Loucy (cell line): ENCODE data around the gene ST8SIA3.

Experiments
- H2AFZ ChIP-seq: fragments of 200-600 bp; sonication (generic); 2 replicates; pipeline ENCODE4 v1.6.0; 2016; ENCODE audit warnings: antibody characterized with exemption, mild to moderate bottlenecking, low read length, moderate library complexity
- H3F3A ChIP-seq: fragments of 200-600 bp; 2 replicates; pipeline ENCODE4 v1.6.0; 2016; ENCODE audit warnings: antibody characterized with exemption, low read depth, mild to moderate bottlenecking
- H3K27me3 ChIP-seq: fragments of 200-600 bp; sonication (generic); 2 replicates; pipeline ENCODE4 v1.6.1; 2014; ENCODE audit warnings: low read length, mild to moderate bottlenecking; ENCODE audit not compliant: insufficient read depth, poor library complexity, severe bottlenecking
- H3K36me3 ChIP-seq: fragments of 200-600 bp; sonication (generic); 2 replicates; pipeline ENCODE4 v1.6.1; 2016; ENCODE audit warnings: low read length; ENCODE audit not compliant: insufficient read depth
- H3K4me1 ChIP-seq: fragments of 200-600 bp; sonication (generic); 2 replicates; pipeline ENCODE4 v1.5.1; 2014; ENCODE audit warnings: low read length, mild to moderate bottlenecking; ENCODE audit not compliant: insufficient read depth, poor library complexity, severe bottlenecking
- H3K4me2 ChIP-seq: fragments of 200-600 bp; sonication (generic); 2 replicates; pipeline ENCODE4 v1.6.0; 2014; ENCODE audit warnings: antibody characterized with exemption, low read length, low read depth, mild to moderate bottlenecking; ENCODE audit not compliant: poor library complexity, severe bottlenecking
- H3K4me3 ChIP-seq: fragments of 200-600 bp; sonication (generic); 2 replicates; pipeline ENCODE4 v1.5.1; 2014; ENCODE audit warnings: low read length, mild to moderate bottlenecking, mixed read lengths; ENCODE audit not compliant: poor library complexity, severe bottlenecking
- H3K79me2 ChIP-seq: fragments of 200-600 bp; sonication (generic); 2 replicates; pipeline ENCODE4 v1.6.1; 2014; ENCODE audit warnings: low read length; ENCODE audit not compliant: insufficient read depth
- H3K9ac ChIP-seq: fragments of 200-600 bp; sonication (generic); 2 replicates; pipeline ENCODE4 v1.6.0; 2014; ENCODE audit warnings: mild to moderate bottlenecking, low read depth, low read length, moderate library complexity; ENCODE audit not compliant: poor library complexity, severe bottlenecking
- H3K9me2 ChIP-seq: fragments of 200-600 bp; sonication (generic); replicated peaks from 2 replicates; pipeline ENCODE4 v1.6.1; 2016; ENCODE audit warnings: low read depth, low read length, mixed read lengths
- H3K9me3 ChIP-seq: fragments of 200-600 bp; sonication (generic); 2 replicates; pipeline ENCODE4 v1.6.1; 2014; ENCODE audit warnings: mild to moderate bottlenecking, antibody characterized with exemption, low read length, low read depth; ENCODE audit not compliant: insufficient read depth
- H4K20me1 ChIP-seq: fragments of 200-600 bp; sonication (generic); 2 replicates; pipeline ENCODE4 v1.6.0; 2014; ENCODE audit warnings: antibody characterized with exemption, low read length, mild to moderate bottlenecking; ENCODE audit not compliant: insufficient read depth, poor library complexity, severe bottlenecking
- CTCF ChIP-seq: fragments of 200-600 bp; sonication (generic); conservative IDR thresholded peaks from 2 replicates; pipeline ENCODE4 v1.5.1; 2014; ENCODE audit warnings: mild to moderate bottlenecking, antibody characterized with exemption, low read length
- EZH2phosphoT487 ChIP-seq: fragments of 200-600 bp; IDR thresholded peaks from 2 replicates; pipeline ENCODE4 v1.6.1; 2018; ENCODE audit warnings: antibody characterized with exemption, mild to moderate bottlenecking, moderate library complexity, borderline replicate concordance

Gene ST8SIA3

GRCh38 chr18:57320603-57321002 lies 31.8 kb upstream of the ST8SIA3 start:
- Histone ChIP-seq H3K4me3 (no peak overlapping the region), H4K20me1 (no peaks in the 10 kb centered on the region), H2AFZ (no peak overlapping the region), H3K4me2 (no peak overlapping the region), H3K27me3 (no peaks in the 10 kb centered on the region), H3K9me2 (no peaks in the 10 kb centered on the region), H3F3A (no peaks in the 10 kb centered on the region), H3K4me1 (no peaks in the 10 kb centered on the region), H3K79me2 (no peaks in the 10 kb centered on the region), H3K36me3 (no peaks in the 10 kb centered on the region), H3K9ac (no peak overlapping the region), H3K9me3 (no peaks in the 10 kb centered on the region)
- no peak for TF ChIP-seq CTCF
- TF ChIP-seq EZH2phosphoT487 = no peak

- Histone ChIP-seq H3K4me2 (no peak overlapping the region), H3K9me3 (no peaks in the 10 kb centered on the region), H3K4me1 (no peaks in the 10 kb centered on the region), H3F3A (no peaks in the 10 kb centered on the region), H3K79me2 (no peaks in the 10 kb centered on the region), H3K36me3 (no peaks in the 10 kb centered on the region), H2AFZ (no peak overlapping the region), H3K9me2 (no peaks in the 10 kb centered on the region), H3K27me3 (no peaks in the 10 kb centered on the region), H3K4me3 (no peak overlapping the region), H3K9ac (no peak overlapping the region), H4K20me1 (no peaks in the 10 kb centered on the region)
- TF ChIP-seq EZH2phosphoT487 (no peak), CTCF (no peak)
These were observed 26.7 kb upstream of the ST8SIA3 start for GRCh38 chr18:57325491-57326166.

- Histone ChIP-seq H3K4me2 (no peak overlapping the region), H3K4me3 (no peak overlapping the region), H4K20me1 (no peaks in the 10 kb centered on the region), H2AFZ (no peak overlapping the region), H3F3A (no peaks in the 10 kb centered on the region), H3K36me3 (no peaks in the 10 kb centered on the region), H3K9ac (no peak overlapping the region), H3K27me3 (no peaks in the 10 kb centered on the region), H3K9me3 (no peaks in the 10 kb centered on the region), H3K9me2 (no peaks in the 10 kb centered on the region), H3K4me1 (no peaks in the 10 kb centered on the region), H3K79me2 (no peaks in the 10 kb centered on the region)
- no peak for TF ChIP-seq CTCF
- TF ChIP-seq EZH2phosphoT487 = no peak
These were observed 25.5 kb upstream of the ST8SIA3 start for GRCh38 chr18:57326718-57327323.
